SHP77 (cell line): ENCODE results near the gene TMEM143.
A peak's percentile ranks its signal among the peaks of the same experiment; 100 is the strongest.
"Not testable (repeated sequence)": the region's sequence is repeated elsewhere in the genome, so short reads cannot be mapped to it uniquely, and the experiment has no call there.

Source experiments
- DNase-seq, 2 experiments: peaks; one replicate each; lab custom pipeline; 2025; lab: John Stamatoyannopoulos, UW

The TMEM143 gene

GRCh38 chr19:48296963-48297734 lies 66.6 kb downstream of the TMEM143 start:
- no peak for DNase-seq

DNA sequence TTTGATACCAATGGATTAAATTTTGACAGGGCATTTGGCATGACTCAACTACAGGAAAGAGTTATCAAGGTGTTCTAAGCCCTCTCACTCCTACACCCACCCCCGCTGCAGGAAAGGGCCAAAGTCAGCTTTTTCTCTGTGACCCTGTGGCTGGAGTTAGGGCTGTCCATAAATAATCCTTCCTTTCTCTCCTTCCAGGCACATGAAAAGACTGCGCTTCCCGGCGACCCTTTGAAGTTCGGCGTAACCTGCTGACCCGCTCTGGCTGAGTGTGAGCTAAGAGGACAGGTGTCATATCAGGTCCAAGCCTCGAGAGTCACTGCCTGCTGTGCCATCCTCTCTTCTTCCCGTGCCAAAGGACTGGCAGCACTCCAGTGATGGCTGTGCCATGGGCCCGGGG lies 68.3 kb downstream of the TMEM143 start:
- no peak for DNase-seq

- DNase-seq, result no peak
Measured at GRCh38 chr19:48292798-48293197, 70.9 kb downstream of the TMEM143 start.

- DNase-seq, result not testable (repeated sequence)
Measured at GRCh38 chr19:48291489-48291815, 72.3 kb downstream of the TMEM143 start.

GRCh38 chr19:48290771-48291488 lies 72.8 kb downstream of the TMEM143 start:
- DNase-seq, result peak in 1 of 2 experiments; percentile 23

GRCh38 chr19:48290401-48290770 lies 73.4 kb downstream of the TMEM143 start:
- no peak for DNase-seq

- no peak for DNase-seq
Measured at GRCh38 chr19:48287748-48288147, 76.0 kb downstream of the TMEM143 start.

- no peak for DNase-seq
Measured at GRCh38 chr19:48284896-48285295, 78.8 kb downstream of the TMEM143 start.

DNA sequence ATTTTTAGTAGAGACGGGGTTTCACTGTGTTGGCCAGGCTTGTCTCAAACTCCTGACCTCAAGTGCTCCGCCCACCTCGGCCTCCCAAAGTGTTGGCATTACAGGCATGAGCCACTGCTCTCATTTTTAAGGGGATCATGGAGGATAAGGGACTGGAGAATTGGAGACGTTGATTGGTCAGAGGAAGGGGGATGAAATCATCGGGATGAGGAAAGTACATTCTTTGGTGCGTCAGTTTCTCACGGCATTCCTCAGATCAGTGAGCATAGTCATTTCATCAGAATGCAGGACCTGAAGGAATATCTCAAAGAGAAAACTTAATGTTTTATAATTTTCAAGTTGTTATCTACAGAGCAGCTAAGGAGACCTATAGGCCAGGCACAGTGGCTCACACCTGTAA lies 79.8 kb downstream of the TMEM143 start:
- no peak for DNase-seq
